ENCODE results near the gene FUT2. TPM values are rescaled to one million over a fixed set of nuclear protein-coding genes. Genes with fewer than 3 reads are reported as not detected.
A peak's percentile ranks its signal among the peaks of the same experiment; 100 is the strongest.

Gene FUT2
- polyA plus RNA-seq, 2 donors: 34.5 to 51.8 TPM

- Histone ChIP-seq H3K36me3 (ENCODE audit: control insufficient read depth in 2 of 2, insufficient read depth in 2 of 2, low read length in 1 of 2) (peaks cover 0 to 2% of the 10 kb centered on the region in 2 donors), H3K4me1 (ENCODE audit: control insufficient read depth in 2 of 2, insufficient read depth in 2 of 2, low read length in 1 of 2) (peaks cover 6 to 21% of the 10 kb centered on the region in 2 donors), H3K27ac (ENCODE audit: low read depth in 2 of 2, low read length in 1 of 2) (peak within 1 kb of the TSS; percentile 91 to 93), H3K4me3 (ENCODE audit: low read depth in 1 of 2, low read length in 2 of 2) (peak within 1 kb of the TSS; percentile 48 to 61), H3K27me3 (ENCODE audit: control insufficient read depth in 1 of 2, insufficient read depth in 2 of 2, low read length in 2 of 2) (no peaks in the 10 kb centered on the region), H3K9me3 (ENCODE audit: control insufficient read depth in 2 of 2, insufficient read depth in 1 of 2, low read depth in 1 of 2, low read length in 1 of 2) (no peaks in the 10 kb centered on the region)
- 70 to 73% methylated on average over 32 to 33 of the region's 33 CpGs for WGBS, 2 donors
These were observed 23.7 kb downstream of the FUT2 start, which contains the start of gene MAMSTR for GRCh38 chr19:48719263-48720171. MAMSTR (minus strand) TSS chr19:48719725; CDS start chr19:48719031, 694 bp downstream.

- 27 to 29% methylated on average over 12 of the region's 12 CpGs for WGBS, 2 donors
- Histone ChIP-seq H3K36me3 (ENCODE audit: control insufficient read depth in 2 of 2, insufficient read depth in 2 of 2, low read length in 1 of 2) (peaks cover 0 to 2% of the 10 kb centered on the region in 2 donors), H3K27ac (ENCODE audit: low read depth in 2 of 2, low read length in 1 of 2) (peak overlapping the region; percentile 91 to 93), H3K27me3 (ENCODE audit: control insufficient read depth in 1 of 2, insufficient read depth in 2 of 2, low read length in 2 of 2) (no peaks in the 10 kb centered on the region), H3K9me3 (ENCODE audit: control insufficient read depth in 2 of 2, insufficient read depth in 1 of 2, low read depth in 1 of 2, low read length in 1 of 2) (no peaks in the 10 kb centered on the region), H3K4me1 (ENCODE audit: control insufficient read depth in 2 of 2, insufficient read depth in 2 of 2, low read length in 1 of 2) (peaks cover 0 to 18% of the 10 kb centered on the region in 2 donors), H3K4me3 (ENCODE audit: low read depth in 1 of 2, low read length in 2 of 2) (peak overlapping the region; percentile 48 to 61)
These were observed 24.5 kb downstream of the FUT2 start for GRCh38 chr19:48720251-48720612.

DNA sequence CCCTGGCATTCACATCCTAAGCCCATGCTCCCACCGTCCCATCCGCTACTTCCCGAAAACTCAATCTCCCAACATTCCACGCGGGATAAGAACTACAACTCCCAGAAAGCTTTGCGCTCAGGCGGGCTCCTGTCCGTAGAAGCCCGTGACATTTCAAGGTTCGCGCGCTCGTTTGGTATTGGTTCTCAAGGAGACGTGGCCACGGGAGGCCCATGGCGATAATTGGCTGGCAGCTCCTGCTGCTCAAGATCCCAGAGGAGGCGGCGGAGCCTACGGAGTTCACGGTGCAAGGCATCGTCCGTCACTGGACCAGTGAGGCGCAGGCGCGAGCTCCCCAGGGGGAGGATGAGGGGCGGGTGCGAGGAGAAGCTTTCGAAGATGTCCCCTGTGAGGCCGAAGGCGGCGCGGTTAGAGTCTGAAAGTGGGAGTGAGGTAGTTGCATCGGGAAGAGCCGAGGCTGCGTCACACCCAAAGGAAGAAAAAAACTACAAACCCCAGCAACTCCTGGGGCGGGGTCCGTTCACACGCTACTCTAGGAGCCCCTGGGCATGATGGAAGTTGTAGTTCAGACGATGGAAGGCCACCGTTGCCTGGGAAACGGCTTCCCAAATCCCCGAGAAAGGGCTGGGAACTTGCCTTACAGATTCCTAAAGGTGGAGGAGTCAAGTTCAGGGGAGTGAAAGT lies 25.0 kb downstream of the FUT2 start:
- H3K4me1 ChIP-seq (ENCODE audit: control insufficient read depth in 2 of 2, insufficient read depth in 2 of 2, low read length in 1 of 2): peaks cover 0 to 13% of the 10 kb centered on the region in 2 donors
- peaks cover 0 to 2% of the 10 kb centered on the region in 2 donors for H3K36me3 ChIP-seq (ENCODE audit: control insufficient read depth in 2 of 2, insufficient read depth in 2 of 2, low read length in 1 of 2)
- H3K27ac ChIP-seq (ENCODE audit: low read depth in 2 of 2, low read length in 1 of 2): peak overlapping the region; percentile 91 to 93

GRCh38 chr19:48722196-48722708 lies 26.5 kb downstream of the FUT2 start:
- WGBS, 2 donors: 83% methylated on average over 11 of the region's 11 CpGs
- peaks cover 2 to 7% of the 10 kb centered on the region in 2 donors for H3K4me1 ChIP-seq (ENCODE audit: control insufficient read depth in 2 of 2, insufficient read depth in 2 of 2, low read length in 1 of 2)
- no peaks in the 10 kb centered on the region for H3K9me3 ChIP-seq (ENCODE audit: control insufficient read depth in 2 of 2, insufficient read depth in 1 of 2, low read depth in 1 of 2, low read length in 1 of 2)
- H3K36me3 ChIP-seq (ENCODE audit: control insufficient read depth in 2 of 2, insufficient read depth in 2 of 2, low read length in 1 of 2): peaks cover 0 to 2% of the 10 kb centered on the region in 2 donors
- H3K27me3 ChIP-seq (ENCODE audit: control insufficient read depth in 1 of 2, insufficient read depth in 2 of 2, low read length in 2 of 2): no peaks in the 10 kb centered on the region
- no peak overlapping the region for H3K27ac ChIP-seq (ENCODE audit: low read depth in 2 of 2, low read length in 1 of 2)
- no peak overlapping the region for H3K4me3 ChIP-seq (ENCODE audit: low read depth in 1 of 2, low read length in 2 of 2)

More for the DNA sequence above, 25.0 kb downstream of the FUT2 start:
- H3K4me3 ChIP-seq (ENCODE audit: low read depth in 1 of 2, low read length in 2 of 2): peak overlapping the region; percentile 48 to 61
- 7 to 15% methylated on average over 42 of the region's 42 CpGs for WGBS, 2 donors
- no peaks in the 10 kb centered on the region for H3K27me3 ChIP-seq (ENCODE audit: control insufficient read depth in 1 of 2, insufficient read depth in 2 of 2, low read length in 2 of 2)
- H3K9me3 ChIP-seq (ENCODE audit: control insufficient read depth in 2 of 2, insufficient read depth in 1 of 2, low read depth in 1 of 2, low read length in 1 of 2): no peaks in the 10 kb centered on the region

DNA sequence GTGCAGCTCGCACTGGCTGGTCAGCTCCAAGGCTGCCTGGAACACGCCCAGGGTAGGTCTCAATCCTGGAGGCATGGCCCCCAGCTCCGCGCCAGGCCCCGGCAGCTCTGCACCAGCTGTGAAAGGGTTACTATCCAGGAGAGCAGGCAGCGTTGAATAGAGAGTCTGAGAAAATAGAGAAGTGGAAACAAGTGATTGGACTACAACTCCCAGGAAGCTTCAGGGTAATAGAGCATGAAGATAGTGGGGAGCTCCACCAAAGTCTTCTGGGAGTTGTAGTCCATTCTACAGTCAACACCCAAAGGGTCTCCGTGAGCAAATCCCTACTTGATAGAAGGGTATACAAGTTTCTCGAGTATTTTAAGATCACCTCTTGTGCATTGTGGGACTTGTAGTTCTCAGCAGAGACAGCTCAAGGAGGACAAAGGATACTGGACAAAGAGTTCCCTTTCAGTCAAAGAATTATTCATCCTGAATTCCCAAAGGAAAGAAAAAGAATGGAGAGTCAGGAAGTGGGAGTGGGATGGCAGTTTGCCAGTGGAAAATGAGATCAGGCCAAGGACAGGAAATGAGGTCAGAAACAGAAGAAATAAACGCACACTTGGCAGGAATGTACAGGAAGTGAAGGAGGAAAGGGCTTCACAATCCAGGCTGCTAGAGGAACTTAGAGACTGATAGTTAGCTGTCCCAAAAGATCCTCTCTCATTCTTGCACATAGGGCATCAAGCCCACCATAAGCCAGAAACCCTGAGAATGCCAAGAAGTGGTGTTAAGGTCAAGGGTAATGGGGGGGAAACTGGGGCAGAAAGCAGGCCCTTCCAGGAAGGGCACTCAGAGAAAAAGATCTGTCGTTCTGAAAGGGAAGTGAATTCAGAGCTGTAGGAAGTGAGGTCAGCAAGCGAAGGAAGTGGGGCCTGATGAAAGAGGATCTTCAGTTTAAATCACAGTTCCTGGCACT lies 29.3 kb downstream of the FUT2 start:
- H3K27me3 ChIP-seq (ENCODE audit: control insufficient read depth in 1 of 2, insufficient read depth in 2 of 2, low read length in 2 of 2): no peaks in the 10 kb centered on the region
- H3K27ac ChIP-seq (ENCODE audit: low read depth in 2 of 2, low read length in 1 of 2): peak overlapping the region; percentile 11 to 74
- no peak overlapping the region for H3K4me3 ChIP-seq (ENCODE audit: low read depth in 1 of 2, low read length in 2 of 2)
- H3K4me1 ChIP-seq (ENCODE audit: control insufficient read depth in 2 of 2, insufficient read depth in 2 of 2, low read length in 1 of 2): peaks cover 2 to 9% of the 10 kb centered on the region in 2 donors
- peaks cover 0 to 2% of the 10 kb centered on the region in 2 donors for H3K36me3 ChIP-seq (ENCODE audit: control insufficient read depth in 2 of 2, insufficient read depth in 2 of 2, low read length in 1 of 2)
- 54 to 55% methylated on average over 11 of the region's 11 CpGs for WGBS, 2 donors
- H3K9me3 ChIP-seq (ENCODE audit: control insufficient read depth in 2 of 2, insufficient read depth in 1 of 2, low read depth in 1 of 2, low read length in 1 of 2): no peaks in the 10 kb centered on the region

- no peak overlapping the region for H3K4me3 ChIP-seq (ENCODE audit: low read depth in 1 of 2, low read length in 2 of 2)
- peaks cover 0 to 2% of the 10 kb centered on the region in 2 donors for H3K36me3 ChIP-seq (ENCODE audit: control insufficient read depth in 2 of 2, insufficient read depth in 2 of 2, low read length in 1 of 2)
- H3K9me3 ChIP-seq (ENCODE audit: control insufficient read depth in 2 of 2, insufficient read depth in 1 of 2, low read depth in 1 of 2, low read length in 1 of 2): no peaks in the 10 kb centered on the region
- no peaks in the 10 kb centered on the region for H3K27me3 ChIP-seq (ENCODE audit: control insufficient read depth in 1 of 2, insufficient read depth in 2 of 2, low read length in 2 of 2)
- peaks cover 2 to 9% of the 10 kb centered on the region in 2 donors for H3K4me1 ChIP-seq (ENCODE audit: control insufficient read depth in 2 of 2, insufficient read depth in 2 of 2, low read length in 1 of 2)
- H3K27ac ChIP-seq (ENCODE audit: low read depth in 2 of 2, low read length in 1 of 2): peak overlapping the region in 1 of 2 donors; percentile 66
- WGBS, 2 donors: 73% methylated on average over 2 of the region's 2 CpGs
These were observed 30.8 kb downstream of the FUT2 start for GRCh38 chr19:48726556-48726955.

DNA sequence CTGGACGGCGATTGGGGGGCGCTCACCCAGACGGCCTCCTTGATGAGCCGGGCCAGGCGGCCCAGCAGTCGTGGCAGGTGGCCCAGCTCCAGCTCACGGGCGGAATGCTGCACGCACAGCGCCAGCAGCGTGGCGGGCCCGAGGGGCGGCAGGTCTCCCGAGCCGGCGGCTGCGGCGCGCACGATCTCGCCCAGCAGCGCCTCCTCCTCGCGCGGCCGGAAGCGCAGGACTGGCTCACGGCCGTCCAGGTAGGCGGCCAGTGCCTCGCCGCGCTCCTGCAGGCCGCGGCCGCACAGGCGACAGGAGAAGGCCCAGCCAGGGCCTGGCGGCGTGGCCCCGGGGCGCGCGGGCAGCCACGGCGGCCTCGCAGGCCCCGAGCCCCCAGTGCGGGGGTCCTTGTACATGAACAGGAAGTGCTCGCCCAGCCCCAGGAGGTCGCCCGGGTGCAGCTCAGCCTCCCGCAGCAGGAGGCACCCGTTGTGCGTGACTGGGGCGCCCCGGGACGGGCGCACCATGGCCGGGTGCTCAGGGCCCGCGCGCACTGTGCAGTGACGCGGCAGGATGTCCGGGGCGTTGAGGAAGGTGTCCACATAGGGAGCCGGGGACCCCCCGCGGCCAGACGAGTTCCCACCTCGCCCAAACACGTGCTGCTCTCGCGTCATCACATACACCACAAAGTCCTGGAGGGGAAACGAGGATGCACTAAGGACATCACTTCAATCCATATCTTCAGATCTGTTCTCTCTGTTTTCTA lies 33.3 kb downstream of the FUT2 start:
- Histone ChIP-seq H3K4me3 (ENCODE audit: low read depth in 1 of 2, low read length in 2 of 2) (peak overlapping the region; percentile 25 to 42), H3K4me1 (ENCODE audit: control insufficient read depth in 2 of 2, insufficient read depth in 2 of 2, low read length in 1 of 2) (peaks cover 2 to 9% of the 10 kb centered on the region in 2 donors), H3K9me3 (ENCODE audit: control insufficient read depth in 2 of 2, insufficient read depth in 1 of 2, low read depth in 1 of 2, low read length in 1 of 2) (no peaks in the 10 kb centered on the region), H3K36me3 (ENCODE audit: control insufficient read depth in 2 of 2, insufficient read depth in 2 of 2, low read length in 1 of 2) (no peaks in the 10 kb centered on the region), H3K27ac (ENCODE audit: low read depth in 2 of 2, low read length in 1 of 2) (peak overlapping the region; percentile 41 to 44), H3K27me3 (ENCODE audit: control insufficient read depth in 1 of 2, insufficient read depth in 2 of 2, low read length in 2 of 2) (no peaks in the 10 kb centered on the region)
- WGBS, 2 donors: 51 to 65% methylated on average over 65 to 77 of the region's 77 CpGs

DNA sequence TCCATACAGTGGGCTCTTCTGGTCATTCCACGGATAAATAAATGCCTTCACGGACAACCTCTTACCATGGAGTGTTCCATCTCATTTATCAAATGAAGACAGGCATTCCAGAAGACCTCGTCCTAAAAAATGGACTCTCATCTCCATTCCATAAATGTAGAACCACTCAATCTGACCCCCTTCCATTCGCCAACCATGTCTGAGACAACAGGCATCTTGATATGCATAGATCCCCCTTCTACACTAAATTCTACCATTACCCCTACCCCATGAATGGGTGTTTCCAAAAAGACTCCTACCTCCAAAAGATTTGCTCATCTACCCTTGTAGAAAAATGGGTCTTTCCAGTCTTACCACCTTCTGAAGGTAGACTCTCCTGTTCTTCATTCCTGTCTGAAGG lies 35.7 kb downstream of the FUT2 start:
- no peaks in the 10 kb centered on the region for H3K36me3 ChIP-seq (ENCODE audit: control insufficient read depth in 2 of 2, insufficient read depth in 2 of 2, low read length in 1 of 2)
- no peaks in the 10 kb centered on the region for H3K27me3 ChIP-seq (ENCODE audit: control insufficient read depth in 1 of 2, insufficient read depth in 2 of 2, low read length in 2 of 2)
- H3K4me1 ChIP-seq (ENCODE audit: control insufficient read depth in 2 of 2, insufficient read depth in 2 of 2, low read length in 1 of 2): peaks cover 2 to 3% of the 10 kb centered on the region in 2 donors
- H3K9me3 ChIP-seq (ENCODE audit: control insufficient read depth in 2 of 2, insufficient read depth in 1 of 2, low read depth in 1 of 2, low read length in 1 of 2): no peaks in the 10 kb centered on the region
- H3K27ac ChIP-seq (ENCODE audit: low read depth in 2 of 2, low read length in 1 of 2): no peak overlapping the region
- 86 to 88% methylated on average over 4 of the region's 4 CpGs for WGBS, 2 donors
- H3K4me3 ChIP-seq (ENCODE audit: low read depth in 1 of 2, low read length in 2 of 2): no peak overlapping the region

All from esophagus (tissue), 2 donors.